GM21381 (cell line): Measurements from ENCODE around the gene RBM17.
"Not testable (repeated sequence)": the region's sequence is repeated elsewhere in the genome, so short reads cannot be mapped to it uniquely, and the experiment has no call there.

Experiments used
- ATAC-seq: cut with Tn5 transposase; IDR thresholded peaks from one replicate; pipeline ENCODE4 v1.9.1; 2021; ENCODE audit warnings: mild to moderate bottlenecking, moderate library complexity; ENCODE audit not compliant: unreplicated experiment

The RBM17 gene

DNA sequence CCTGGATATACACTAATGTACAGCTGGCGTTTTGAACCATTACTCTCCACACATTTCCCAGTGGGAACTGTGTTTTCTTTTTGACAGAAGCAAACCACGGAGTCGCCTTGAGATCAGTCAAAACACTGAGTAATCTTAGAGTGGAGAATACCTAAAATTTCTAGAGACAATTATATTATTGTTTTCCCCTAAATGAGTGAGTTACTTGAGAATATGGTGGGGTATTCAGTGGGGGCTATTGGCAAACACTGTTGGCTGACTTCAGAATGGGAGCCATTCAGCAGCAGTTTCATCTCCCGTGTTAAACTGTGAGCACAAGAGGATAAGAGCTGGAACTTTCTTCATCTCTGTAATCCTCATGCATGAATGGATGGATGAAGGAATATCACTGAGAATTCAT lies 32.9 kb upstream of the RBM17 start:
- ATAC-seq, result no peak

DNA sequence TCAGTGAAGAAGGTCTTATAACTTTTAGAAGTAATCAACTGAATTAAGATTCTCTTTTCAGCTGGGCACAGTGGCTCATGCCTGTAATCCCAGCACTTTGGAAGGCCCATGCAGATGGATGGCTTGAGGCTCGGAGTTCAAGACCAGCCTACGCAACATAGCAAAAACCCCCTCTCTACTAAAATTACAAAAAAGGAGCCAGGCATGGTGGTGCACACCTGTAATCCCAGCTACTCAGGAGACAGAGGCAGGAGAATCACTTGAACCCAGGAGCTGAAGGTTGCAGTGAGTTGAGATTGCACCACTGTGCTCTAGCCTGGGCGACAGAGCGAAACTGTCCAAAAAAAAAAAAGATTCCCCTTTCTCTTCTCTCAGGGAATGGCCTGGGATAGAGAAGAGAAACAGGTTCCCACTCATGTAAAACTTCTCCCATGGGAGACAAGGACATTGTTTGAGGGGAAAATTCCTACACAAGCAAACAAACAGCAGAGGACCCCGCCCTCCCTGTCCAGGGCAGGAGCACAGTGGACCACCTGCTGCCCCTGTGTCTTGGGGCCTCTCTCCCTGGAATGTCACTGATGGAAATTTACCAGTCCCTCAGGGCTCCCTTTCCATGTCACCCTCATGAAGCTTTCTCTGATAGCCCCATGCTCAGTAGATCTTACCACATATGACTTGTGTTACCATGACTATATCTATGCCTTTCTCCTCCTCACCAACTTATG lies 32.3 kb upstream of the RBM17 start:
- ATAC-seq, result no peak

DNA sequence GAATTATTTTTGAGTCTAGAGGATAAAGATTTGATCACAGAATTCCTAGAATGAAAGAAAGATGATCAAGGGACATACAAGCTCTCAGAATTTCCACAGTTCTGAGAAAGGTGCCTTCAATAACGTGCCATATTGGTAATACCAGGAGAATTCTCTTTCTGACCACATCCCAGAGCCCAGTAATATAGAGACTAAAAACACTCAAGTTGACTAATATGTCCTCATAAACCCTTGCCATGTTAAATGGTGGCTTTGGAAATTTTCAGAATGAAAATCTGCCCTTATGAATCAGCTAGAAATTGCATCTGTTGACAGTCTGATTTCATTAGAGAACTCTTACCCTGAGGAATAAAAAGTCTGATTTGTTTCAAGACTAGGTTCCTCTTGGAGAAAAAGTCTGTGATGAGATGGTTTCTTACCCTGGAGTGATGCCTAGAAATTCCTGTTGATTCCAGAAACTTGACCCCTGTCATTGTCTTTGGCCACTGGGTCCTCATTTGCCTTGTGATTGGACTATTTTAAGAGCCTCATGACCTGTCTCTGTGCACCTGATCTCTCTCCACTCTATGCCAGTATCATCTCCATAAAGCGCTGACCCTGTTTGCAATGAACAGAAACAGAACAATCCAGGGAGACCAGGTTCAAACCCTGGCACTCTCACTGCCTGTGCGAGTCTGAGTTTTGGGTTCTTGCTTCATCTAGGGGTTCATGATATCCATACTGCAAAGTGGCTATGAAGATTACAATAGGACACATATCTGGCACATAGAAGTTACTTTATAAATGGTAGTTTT lies 30.0 kb upstream of the RBM17 start:
- ATAC-seq, result no peak

DNA sequence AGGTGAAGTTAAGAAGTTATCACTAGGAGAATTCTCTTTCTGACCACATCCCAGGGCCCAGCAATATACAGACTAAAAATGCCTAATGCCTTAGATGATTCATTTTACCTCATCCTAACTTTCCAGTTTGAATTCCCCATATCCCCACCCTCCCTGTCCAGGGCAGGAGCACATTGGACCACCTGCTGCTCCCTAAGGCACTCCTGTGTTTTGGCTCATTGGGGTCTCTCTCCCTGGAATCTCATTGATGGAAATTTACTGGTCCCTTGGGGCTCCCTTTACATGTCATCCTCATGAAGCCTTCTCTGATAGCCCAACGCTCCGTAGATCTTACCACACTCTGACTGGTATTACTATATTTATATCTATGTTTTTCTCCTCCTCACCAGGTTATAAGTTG lies 29.3 kb upstream of the RBM17 start:
- ATAC-seq, result no peak

DNA sequence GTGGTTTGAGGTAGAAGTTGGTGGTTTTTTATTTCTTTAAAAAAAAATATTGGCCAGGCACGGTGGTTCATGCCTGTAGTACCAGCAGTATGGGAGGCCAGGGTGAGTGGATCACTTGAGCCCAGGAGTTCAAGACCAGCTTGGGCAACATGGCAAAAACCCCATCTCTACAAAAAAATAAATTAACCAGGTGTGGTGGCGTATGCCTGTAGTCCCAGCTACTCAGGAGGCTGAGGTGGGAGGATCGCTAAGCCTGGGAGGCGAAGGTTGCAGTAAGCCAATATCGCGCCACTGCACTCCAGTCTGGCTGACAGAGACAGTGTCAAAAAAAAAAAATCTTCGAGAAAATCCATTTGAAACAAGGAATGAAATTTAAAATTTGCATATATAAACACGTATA lies 27.8 kb upstream of the RBM17 start:
- no peak for ATAC-seq

DNA sequence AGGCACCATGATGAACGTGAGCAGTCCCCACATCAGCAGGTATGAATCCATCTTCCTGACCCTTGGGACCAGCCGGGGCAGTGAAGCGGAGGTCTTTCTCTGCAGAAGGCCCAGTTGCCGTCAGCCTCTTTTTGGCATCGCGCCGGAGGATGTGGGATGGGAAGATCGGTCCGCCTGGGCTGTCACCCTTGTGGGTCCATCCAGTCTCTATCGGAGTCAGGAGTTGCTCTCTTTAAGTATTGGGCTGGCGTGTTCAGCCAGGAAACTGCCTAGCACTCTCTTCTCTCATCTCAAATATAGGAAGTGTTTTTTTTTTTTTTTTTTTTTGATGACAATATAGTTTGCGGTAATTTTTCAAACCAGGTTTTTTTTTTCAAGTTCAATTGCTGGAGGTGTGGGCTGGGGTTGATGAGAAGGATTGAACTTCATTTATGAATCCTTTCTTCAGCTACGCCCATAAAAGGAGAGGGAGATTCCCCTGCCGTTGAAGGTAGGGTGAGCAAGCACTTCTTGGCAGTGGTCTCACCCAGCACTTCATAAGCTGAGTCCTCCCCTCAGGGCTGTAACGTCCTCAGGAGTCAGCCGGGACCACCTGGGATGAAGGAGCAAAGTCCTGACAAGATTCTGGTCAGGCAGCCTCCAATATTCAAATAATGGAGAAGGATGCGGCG lies 26.6 kb upstream of the RBM17 start, which contains the start of gene IL2RA:
TSS of gene IL2RA (minus strand) at position 267 of the 671 bp plus-strand sequence. CDS start at position 51, 216 bp downstream.
- ATAC-seq, result no peak

DNA sequence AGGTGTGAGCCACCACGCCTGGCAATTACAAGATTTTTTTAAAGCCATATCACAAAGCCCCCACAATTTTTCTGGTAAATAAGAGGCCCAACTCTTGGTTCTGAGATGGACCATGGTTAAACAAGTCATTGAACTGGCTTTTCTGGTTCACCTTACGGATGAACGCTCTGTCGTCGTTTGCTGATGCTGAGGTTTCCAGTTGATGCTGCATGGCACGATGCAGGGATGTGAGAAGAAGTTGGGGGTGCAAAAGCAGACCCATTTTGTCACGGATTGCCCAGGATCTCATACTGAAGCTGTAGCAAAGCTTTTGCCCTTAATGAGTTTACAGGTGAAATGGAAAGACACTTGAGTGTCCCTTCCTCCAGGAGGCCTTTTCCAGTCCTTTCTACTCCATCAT lies 24.7 kb upstream of the RBM17 start:
- ATAC-seq, result no peak

DNA sequence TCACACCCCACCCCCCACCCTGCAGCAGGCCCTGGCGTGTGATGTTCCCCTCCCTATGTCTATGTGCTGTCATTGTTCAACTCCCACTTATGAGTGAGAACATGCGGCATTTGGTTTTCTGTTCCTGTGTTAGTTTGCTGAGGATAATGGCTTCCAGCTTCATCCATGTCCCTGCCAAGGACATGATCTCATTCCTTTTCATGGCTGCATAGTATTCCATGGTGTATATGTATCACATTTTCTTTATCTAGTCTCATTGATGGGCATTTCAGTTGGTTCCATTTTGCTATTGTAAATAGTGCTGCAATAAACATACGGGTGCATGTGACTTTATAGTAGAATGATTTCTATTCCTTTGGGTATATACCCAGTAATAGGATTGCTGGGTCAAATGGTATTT lies 24.1 kb upstream of the RBM17 start:
- ATAC-seq, result not testable (repeated sequence)

DNA sequence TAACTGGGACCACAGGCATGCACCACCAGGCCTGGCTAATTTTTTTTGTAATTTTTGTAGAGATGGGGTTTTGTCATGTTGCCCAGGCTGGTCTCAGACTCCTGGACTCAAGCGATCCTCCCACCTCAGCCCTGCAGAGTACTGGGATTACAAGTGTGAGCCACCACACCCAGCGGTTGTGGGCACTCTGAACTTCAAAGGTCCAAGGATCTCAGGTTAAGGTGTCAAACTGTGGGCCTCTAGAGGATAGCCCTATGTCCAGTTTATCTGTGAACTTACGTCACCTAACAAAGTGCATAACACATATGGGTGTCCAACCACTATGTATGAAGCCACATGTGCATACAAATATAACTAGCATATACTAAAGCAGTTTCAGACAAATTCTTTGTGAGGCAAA lies 23.4 kb upstream of the RBM17 start:
- no peak for ATAC-seq

DNA sequence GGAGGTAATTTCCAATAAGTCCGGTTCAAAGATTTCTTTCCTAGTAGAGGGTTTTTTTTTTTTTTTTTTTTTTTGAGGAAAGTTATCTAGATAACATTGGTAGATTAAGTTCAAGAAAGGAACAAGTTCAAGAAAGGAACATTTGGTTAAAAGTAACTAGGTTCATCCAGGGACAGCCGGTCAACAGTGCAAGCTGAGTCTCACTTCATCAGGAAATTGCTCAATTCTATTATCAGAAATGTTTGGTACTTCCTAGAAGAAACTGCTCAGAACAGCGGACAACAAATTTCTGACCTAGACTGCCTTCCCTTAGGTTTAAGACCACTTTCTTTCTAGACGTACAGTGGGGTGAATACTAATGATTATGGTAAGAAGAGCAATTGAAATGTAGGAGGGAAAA lies 23.0 kb upstream of the RBM17 start:
- ATAC-seq, result no peak

DNA sequence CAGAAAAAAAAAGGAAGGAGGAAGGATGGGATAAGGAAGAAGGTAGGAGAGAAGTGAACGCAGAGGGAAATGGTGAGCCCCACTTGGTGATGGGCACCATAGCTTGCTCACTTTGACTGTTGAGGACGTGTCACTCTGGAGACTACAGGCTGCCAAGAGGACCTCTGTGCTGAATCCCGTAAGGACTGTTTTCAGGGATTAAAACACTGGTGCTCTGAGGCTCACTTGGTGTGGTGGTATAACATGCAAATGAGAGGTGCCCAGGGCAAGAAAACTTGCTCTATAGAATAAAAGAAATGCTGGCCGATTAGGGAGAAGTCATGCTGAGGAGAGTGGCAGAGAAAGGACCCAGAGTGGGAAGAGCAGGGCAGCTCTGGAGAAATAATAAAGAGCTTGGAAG lies 21.4 kb upstream of the RBM17 start:
- ATAC-seq, result no peak

DNA sequence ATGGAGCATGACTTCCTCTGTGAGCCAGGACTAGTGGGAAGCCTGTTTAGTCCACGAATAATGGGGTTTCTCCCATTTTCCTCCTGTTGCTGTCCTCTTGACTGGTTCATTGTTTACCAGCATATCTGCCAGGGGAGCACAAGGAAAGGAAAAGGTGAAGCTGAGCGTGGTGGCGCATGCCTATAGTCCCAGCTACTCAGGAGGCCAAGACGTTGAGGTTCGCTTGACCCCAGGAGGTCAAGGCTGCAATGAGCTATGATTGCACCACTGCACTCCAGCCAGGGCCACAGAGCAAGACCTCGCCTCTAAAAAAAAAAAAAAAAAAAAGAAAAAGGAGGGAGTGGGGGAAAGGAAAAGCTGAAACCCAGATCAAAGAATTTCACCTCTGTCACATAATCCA lies 20.8 kb upstream of the RBM17 start:
- no peak for ATAC-seq

DNA sequence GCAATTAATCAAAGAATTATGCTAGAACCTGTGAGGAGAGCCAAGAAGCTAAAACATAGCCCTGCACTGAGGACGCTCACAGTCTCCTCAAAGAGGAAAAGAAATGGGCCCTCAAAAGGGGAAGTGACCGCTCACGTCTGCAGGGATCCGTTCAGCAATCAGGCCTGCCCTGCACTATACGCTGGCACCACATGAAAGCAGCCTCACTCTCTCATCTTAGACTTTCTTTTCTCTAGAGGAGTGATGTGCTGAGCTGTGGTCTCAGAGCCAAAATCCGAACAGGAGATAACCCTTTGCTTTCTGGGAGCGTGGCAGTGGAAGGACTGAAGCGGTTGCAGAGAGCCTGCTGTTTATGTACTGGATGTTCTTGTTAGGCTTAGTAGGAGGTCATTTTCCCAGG lies 20.4 kb upstream of the RBM17 start:
- peak; percentile 45 for ATAC-seq

DNA sequence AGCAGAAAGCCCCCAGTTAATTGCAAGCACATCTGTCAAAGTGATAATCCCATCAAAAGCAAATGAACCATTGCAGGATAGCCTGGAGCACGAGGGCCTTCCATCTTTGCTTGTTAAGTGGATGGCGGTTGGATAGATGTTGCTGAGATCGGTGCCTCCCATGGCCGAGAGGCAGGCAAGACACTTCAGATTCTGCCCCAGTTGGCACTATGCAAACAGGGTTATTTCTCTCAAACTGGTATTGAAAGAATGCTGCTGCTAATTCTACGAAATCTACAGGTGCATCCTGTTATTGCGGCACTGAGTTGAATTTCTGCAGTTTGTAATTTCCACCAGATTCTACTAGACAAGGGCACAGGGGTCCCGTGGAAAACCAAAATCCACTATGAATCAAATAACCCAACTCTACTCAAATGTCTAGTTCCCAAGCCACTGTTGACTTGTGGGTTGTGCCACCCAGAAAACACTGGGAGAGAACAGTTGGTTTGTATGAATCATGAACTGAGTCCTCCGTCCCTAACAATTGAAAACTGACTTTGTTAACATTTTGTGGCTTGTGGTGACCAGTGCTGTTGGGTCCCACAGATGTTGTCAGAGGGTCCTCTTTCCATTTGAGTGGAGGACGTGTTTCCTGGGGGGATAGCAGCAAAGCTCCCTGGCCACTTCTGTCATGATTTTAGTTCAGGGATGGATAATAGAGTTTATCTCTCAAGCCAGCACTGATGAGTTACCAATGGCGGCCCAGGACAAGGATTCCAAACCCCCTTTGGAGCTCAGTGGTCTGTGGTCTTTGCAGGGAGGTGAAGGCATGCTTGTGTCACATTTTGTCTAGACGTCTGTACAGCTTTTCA lies 19.5 kb upstream of the RBM17 start:
- ATAC-seq, result no peak

DNA sequence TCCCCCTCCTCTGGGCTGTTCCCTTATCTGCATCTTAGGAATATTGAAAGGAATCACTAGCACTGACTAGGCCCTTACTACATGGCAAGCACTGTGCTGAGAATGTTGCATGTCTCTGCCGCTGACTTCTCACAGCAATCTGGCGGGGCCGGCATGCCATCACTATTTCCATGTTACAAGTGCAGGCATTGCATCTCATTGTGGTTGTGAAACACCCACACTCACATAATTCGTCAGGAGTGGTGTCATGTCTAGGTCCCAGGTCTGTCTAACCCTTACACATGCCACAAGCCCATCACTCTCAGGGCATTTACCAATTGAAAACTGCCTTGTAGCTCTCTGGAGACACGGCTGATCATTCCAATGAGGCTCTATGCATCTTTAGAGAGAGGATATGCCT lies 18.2 kb upstream of the RBM17 start:
- ATAC-seq, result no peak

DNA sequence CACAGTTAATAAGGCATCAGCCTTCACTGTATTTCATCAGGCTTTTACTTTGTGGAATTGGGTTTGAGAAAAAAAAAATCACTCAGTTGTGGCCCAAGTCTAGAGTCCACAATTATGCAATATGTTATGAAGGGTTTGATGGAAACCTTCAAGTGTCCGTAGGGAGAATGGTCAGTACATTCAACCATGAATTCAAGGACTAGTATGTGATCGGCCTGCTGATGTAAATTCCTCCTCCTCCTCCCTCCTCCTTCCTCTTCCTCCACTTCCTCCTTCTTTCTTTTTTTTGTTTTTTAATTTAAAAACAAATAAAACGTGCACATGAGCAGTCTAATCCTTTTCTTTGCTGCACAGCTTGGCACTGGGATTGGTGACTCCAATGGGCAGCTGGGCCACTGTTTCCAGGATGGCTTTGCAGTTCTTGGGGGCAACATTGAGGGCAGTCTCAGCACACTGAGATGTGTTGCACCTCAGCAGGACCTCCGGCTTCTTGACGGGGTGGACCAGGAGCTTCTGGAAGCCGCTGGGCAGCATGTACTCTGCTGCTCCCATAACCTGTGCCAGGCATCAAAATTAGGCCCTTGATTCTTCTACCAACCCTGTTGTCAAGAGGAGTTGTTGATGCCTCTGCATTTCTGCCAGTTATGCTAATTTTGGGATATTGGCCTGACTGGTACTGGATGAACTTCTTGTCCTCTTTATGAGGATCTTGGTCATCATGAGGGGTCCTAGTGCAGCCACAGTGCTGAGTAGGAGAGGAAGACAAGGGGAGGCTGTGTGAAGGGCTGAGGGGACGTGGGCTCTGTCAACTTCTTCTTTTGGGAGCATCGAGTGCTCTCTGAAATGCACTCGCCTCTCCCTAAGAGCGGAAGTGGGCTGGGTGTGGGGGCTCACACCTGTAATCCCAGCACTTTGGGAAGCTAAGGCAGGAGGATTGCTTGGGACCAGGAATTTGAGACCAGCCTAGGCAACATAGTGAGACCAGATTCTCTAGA lies 17.4 kb upstream of the RBM17 start:
- ATAC-seq, result no peak

DNA sequence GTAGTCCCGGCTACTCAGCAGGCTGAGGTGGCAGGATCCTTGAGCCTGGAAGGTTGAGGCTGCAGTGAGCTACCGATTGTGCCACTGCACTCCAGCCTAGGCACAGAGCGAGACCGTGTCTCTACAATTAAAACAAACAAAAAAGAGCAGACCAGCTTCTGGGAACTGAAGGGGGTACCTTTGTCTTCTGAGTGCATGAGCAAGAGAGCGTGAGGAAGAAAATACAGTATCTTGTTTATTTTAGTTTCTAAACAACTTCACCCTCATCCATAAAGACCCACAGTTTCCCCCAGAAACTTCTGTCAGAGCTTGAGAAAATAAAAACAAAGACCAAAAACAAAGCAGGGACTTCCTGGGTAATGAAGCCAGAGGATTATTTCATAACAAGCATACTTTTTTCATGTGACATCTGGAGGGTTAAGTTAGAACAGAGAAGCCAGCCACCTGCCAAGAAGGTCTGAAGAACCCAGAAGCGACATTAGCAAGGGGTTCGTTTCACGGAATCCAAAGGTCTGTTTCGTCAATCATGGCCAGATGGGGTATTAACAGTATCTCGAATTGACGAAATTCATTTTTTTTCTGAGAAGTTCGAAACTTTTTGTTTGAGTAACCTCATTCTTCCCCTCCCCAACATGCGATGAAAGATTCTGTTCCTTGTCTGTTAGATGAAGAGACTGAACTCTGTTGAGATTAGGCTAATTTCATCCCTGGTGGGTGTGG lies 16.5 kb upstream of the RBM17 start:
- no peak for ATAC-seq

DNA sequence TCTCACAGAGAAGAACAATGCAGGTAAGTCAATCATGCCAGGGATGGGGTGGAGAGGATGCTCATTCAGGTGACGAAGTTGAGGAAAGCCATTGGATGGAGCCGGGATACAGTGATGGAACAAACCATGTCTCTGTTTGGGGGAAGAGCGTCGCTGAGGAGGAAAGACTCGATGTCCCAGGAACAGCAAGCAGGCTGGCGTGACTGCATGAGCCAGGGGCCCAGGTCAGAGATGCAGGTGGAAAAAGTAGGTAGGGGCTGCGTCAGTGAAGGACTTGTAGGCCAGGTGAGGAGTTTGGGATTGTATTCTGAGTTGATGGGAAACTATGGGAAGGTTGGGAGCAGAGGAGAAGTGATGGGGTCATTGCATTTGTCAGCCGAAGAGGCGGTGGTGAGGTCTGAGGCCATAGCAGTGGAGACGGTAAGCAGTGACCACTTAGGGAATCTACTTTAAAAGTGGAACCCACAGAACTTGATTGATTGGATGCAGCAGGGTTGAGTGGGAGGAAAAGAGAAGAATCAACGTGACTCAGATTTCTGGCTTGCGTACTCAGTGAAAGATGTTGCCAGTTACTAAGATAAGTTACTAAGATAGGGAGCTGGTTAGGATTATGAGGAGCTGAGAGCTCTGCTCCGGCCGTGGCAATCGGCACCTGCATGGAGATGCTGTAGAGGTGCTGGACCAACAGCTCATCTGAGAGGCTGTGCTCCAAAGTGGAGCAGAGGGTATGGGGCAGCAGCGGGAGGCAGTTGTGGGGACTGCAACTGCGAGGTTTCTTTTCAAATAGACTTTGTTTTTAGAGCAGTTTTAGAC lies 14.1 kb upstream of the RBM17 start:
- ATAC-seq, result no peak
